ENCODE results near the gene MPRIP. TPM values are rescaled to one million over a fixed set of nuclear protein-coding genes. Genes with fewer than 3 reads are reported as not detected.

Gene MPRIP
- total and polyA plus RNA-seq, 2 of the 13 experiments (the other 11 are each of a cell fraction or from before 2014, with no cell fraction given) = 50.2 to 52.4 TPM

GRCh38 chr17:17206124-17206912 is 164.1 kb downstream of the MPRIP start, which contains the start of gene PLD6 (continued):
- TF ChIP-seq ONECUT2 (CRISPR knock-in tag; IDR thresholded peaks at IDR 0.05) (no peak), TBX2 (CRISPR knock-in tag; IDR thresholded peaks at IDR 0.05; ENCODE audit: borderline replicate concordance) (peak; percentile 92), NFIB (CRISPR knock-in tag; IDR thresholded peaks at IDR 0.05; ENCODE audit: borderline replicate concordance) (no peak; the same call in 1 of the 2 replicates), MYPOP (CRISPR knock-in tag; IDR thresholded peaks at IDR 0.05) (peak; percentile 85; the same call in 1 of the 2 replicates), ZNF768 (CRISPR knock-in tag; IDR thresholded peaks at IDR 0.05) (peak; percentile 65; the same call in 1 of the 2 replicates), ZBED4 (CRISPR knock-in tag; IDR thresholded peaks at IDR 0.05; ENCODE audit: borderline replicate concordance) (no peak), HMGA1 (CRISPR knock-in tag; conservative IDR thresholded peaks at IDR 0.05) (no peak), ZEB1 (IDR thresholded peaks at IDR 0.05; ENCODE audit: insufficient replicate concordance, low read depth) (no peak), HDAC1 (CRISPR knock-in tag; IDR thresholded peaks at IDR 0.05) (peak; percentile 88), HNRNPH1 (optimal IDR thresholded peaks at IDR 0.05; ENCODE audit: low read depth, low read length) (no peak), ZNF12 (CRISPR knock-in tag; IDR thresholded peaks at IDR 0.05) (no peak), SATB2 (CRISPR knock-in tag; IDR thresholded peaks at IDR 0.05) (peak; percentile 80; the same call in 1 of the 2 replicates), ZNF687 (CRISPR knock-in tag; IDR thresholded peaks at IDR 0.05) (peak; percentile 98), BRF2 (CRISPR knock-in tag; IDR thresholded peaks at IDR 0.05) (0 out of 2 replicates have a peak, but pooled peaks have one; percentile 32), HOXA5 (CRISPR knock-in tag; IDR thresholded peaks at IDR 0.05) (peak; percentile 48; the same call in 1 of the 2 replicates)
